NCI-H1436 (cell line): Measurements from ENCODE around the gene ANKS1B.
"Not testable (repeated sequence)": the region's sequence is repeated elsewhere in the genome, so short reads cannot be mapped to it uniquely, and the experiment has no call there.

Source experiments
- DNase-seq: peaks from one replicate; lab custom pipeline; 2025; lab: John Stamatoyannopoulos, UW

Gene ANKS1B

DNA sequence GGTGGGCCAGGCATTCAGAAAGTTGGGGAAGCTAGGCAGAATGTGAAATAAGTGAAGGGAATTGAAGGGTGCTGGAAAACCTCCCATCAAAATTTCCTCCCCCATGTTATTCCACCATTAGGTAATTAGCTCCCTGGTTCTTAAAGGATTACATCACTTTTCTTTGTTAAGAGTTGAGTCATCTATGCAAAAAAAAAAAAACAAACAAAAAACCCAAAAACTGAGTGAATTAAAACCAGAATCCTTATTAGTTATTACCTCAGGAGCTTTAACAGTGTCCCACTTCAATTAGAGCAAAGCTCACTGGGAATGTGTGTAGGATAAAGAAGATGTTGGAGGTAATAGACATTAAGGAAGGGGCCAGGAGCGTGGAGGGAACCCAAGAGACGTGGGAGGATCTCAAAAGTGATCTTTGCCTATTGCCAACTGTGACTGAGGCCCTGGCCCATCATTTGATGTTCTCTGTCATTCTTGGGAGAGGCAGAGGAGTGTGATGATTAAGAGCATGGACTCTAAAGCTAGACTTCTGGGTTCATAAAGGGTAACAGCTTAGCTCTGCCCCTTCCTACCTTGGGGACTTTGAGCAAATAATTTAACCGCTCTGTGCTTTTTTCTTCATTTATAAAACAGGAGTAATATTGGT lies 975.0 kb downstream of the ANKS1B start:
- DNase-seq, result no peak

DNA sequence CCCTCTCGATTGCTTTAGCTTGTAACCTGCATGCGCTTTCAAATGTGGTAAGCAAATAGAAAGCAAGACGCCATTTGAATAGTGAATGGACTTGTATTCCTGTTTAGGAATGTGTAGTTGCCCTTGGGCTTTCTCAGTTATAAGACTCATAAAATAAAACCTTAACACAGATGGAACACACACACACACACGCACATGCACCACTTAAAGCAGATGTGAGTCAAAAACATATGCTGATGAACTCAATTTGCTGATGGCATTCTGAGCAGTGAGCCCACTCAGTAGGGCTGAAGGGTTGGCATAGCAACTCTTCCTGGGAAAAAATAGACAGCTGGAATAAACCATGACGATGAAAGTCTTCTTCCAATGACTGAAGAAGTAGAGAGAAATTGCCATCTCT lies 979.1 kb downstream of the ANKS1B start:
- no peak for DNase-seq

DNA sequence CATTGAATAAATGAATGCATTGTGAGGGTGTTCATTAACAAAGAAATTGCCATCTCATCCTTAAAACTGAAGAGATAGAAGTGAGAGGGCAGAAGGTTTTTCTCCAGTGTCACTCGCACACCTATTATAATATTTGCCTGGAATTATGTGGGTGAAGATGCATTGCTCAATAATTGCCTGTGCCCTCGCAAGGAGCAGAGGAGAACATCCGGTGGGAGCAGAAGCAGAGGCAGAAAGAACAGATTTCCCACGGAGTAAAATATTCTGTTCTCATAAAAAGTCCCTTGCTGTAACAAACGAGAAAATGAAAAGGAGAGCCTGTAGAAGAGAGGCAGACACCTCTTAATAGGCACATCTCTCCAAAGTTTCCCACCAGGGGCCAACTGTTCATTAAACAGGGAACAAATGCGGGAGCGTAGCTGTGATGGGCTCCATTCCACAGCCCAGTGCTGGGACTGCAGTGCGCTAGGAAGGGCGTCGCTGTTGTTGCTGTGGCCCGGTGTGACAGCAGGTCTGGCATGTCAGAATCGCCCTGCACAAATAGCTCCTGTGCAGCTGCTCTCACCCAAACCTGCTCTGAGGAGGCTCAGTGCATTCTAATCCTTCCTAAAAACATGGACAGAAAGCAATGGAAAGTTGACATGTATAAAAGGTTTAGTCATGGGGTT lies 979.8 kb downstream of the ANKS1B start:
- no peak for DNase-seq

DNA sequence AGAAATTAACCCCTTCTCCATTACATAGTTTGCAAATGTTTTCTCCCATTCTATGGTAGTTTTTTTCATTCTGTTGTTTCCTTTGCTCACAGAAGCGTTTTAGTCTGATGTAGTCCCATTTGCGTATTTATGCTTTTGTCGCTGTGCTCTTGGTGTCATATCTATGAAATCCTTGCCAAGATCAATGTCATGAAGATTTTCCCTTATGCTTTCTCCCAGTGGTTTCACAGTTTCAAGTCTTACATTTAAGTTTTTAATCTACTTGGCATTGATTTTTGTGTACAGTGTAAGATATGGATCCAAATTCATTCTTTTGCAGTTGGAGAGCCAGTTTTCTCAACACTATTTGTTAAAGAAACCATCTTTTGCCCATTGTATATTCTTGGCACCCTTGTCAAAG lies 982.0 kb downstream of the ANKS1B start:
- no peak for DNase-seq

DNA sequence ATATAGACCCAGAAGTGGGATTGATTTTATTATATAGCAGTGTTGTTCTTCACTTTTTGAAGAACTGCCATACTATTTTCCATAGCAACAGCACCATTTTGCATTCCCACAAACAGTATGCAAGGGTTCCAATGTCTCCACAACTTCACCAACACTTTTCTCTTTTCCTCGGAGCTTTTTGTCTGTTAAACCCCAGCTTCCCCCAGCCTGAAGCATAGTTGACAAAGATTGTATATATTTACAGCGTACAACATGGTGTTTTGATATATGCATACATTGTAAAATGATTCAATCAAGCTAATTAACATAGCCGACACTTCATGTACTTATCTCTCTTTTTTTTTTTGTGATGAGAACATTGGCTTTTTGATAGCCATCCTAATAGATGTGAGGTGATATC lies 982.6 kb downstream of the ANKS1B start:
- no peak for DNase-seq

DNA sequence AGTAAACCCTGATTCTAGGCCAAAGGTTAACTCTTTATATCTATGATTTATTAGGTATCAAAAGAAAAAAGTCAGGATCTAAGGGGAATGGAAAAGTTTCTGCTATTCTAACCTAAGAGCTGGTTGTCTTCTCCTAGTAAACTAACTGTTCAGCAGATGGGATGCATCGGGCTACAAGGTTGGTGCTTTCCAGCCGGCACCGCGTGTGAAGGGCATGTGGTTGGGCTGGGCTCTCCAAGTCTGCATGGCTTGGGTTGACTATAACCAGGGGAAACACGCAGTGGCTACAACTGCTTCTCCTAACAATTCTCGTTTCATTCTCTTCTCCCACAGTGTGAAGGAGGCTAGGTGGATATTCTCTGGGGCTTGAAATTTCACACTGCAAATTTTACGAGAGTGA lies 985.2 kb downstream of the ANKS1B start:
- no peak for DNase-seq

DNA sequence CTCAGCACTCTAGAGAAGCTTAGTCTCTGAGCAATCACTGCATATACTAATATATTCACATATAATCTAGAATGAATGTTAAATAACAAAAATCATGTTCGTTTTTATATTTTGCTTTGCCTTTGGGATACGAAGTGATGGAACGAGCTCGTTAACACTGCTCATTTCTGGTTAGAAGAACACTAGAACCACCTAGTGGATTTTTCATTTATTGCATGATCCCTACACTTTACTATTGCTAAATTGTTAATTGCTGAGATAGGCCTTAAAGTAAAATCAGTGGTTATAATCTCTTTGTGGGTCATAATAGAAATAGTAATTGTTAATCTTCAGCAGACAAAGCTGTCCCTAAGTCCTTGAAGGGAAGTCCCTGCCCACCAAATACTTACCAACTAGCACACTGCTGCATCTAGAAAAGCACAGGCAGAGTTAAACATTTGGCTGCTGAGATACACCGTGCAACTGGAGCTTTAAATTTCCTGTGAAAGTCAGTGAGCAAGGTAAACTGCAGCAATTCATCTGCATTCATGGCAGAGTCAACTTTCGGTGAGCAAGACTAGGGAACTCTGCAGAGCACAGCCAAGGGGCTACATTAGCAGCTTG lies 985.9 kb downstream of the ANKS1B start:
- DNase-seq, result peak; percentile 57

DNA sequence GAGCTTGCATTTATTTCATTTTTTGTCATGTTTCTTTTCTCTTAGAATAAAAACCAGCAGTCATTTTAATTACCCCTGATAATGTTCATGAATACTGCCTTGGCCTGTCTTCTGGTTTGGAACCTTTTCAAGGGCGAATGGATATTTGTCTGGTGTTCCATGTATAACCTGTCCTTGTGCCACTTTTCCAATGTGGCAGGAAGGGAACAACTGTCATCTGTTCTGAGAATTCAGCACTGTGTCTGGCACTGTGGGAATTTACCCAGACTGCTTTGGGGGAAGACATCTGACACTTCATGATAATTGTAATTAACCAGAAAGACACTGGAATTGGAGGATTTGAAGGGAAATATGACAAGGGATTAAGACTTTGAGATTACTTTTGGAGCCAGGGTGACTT lies 986.8 kb downstream of the ANKS1B start:
- DNase-seq, result no peak

DNA sequence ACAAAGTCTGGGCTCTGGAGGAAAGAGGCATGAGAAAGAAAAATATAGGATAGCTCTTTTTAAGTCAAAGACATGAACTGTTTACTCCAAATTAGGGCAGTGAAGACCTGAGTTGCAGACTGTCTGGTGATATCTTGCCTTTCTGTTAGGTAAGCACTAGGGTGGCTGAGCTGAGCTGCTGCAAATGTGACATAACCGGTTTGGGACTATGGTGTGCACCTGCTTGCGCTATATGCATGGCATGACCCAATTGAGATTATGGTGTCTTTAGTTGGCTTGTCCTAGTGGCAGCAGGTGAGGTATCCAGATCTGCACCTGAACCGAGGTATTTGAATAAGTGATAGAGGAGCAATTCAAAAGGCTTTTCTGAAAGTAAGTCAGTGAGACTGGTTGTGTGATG lies 994.1 kb downstream of the ANKS1B start:
- no peak for DNase-seq

DNA sequence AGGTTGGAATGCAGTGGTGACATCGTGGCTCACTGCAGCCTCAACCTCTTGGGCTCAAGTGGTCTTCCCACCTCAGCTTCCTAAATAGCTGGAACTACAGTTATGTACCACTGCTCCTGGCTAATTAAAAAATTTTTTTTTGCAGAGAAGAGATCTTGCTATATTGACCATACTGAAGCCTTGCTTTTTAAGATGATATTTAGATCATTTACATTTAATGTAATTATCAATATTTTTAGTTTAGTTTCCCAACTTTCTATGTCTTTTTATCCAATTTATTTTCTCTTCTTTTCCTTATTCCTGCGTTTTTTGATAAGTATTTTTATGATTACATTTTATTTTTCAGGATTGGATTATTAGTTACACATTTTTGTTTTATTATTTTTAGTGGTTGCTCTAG lies 999.6 kb downstream of the ANKS1B start:
- no peak for DNase-seq

DNA sequence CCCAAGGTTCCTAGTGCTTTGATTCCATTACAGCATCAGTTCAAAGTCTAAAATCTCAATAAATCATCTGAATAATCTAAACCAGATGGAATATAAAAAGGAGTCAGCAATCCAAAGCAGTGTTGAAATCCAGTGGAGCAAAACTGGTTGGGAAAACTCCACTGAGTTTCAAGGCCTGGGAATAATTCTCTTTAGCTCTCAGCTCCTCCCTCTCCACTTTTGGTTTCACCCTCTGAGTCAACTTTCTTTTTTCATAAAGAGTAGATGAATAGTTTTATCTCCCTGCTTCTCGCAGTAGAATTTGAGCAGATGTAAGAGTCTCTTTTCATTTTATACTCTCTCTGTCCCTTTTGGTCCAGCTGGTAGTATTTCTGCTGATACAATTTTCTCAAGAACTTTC lies 1001.1 kb downstream of the ANKS1B start:
- DNase-seq, result no peak

DNA sequence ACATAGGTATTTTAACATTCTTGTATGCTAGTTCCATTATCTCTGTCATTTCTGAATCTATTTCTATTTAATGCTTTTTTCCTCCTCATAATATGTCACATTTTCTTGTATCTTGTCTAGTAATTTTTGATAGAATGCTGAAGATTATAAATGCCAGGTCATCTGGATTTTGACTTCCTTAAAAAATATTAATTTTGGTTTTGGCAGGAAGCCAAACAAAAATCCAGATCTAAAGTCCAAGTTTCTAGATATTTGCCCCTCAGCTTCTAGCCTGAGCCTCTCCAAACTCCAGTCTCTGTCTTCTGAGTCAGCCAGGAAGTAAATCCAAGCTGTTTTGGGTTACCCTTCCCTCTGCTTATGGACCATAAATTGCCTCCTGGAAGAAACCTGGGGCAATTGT lies 1004.2 kb downstream of the ANKS1B start:
- no peak for DNase-seq

DNA sequence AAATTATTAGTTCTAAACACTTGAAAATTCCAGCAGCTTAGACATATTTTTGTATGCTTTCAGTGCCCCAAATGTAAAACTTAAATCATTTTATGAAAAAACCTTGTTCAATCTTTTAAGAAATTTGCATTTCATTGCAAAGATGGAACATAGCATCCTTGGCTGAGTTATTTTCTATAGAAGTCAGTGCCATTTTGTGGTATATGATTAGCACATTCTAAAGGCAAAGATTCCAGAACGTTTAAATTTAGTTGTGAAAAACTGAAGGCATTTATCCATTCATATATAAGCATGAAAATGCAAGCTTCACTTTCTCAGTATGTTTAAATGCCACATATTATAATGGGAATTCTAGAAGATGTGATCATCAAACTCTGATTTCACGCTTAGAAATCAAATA lies 1007.5 kb downstream of the ANKS1B start:
- no peak for DNase-seq

DNA sequence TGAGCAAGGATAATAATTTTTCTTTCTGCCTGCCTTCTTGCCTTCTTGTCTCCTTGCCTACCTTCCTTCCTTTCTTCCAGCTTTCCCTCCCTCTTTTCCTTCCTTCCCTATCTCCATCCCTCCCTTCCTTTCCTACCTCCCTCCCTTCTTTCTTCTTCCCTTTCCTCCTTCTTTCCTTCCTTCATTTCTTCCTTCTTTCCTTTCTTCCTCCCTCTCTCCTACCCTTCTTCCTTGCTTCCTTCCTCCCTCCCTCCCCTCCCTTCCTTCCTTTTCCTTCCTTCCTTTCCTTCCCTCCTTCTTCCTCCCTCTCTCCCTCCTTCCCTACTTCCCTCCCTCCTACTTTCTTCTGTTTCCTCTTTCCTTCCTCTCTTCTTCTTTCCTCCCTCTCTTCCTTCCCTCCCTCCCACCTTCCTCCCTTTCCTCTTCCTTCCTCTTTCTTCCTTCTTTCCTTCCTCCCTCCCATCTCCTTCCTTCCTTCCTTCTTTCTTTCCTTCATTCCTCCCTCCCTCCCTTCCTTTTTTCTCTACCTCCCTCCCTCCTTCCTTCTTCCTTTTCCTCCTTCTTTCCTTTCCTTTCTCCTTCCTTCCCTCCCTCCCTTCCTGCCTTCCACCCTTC lies 1009.9 kb downstream of the ANKS1B start:
- no peak for DNase-seq

DNA sequence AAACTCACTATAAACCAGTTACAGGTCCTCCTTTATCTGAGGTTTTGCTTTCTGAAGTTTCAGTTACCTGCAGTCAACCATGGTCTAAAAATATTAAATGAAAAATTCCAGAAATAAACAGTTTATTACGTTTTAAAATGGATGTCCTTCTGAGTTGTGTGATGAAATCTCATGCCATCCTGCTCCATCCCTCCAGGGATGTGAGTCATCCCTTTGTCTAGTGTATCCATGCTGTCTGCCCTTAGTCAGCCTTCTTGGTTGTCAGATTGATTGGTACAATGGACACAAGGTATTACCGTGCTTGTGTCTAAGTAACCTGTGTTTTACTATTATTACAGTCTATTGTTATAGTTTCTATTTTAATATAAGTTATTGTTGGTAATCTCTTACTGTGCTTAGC lies 1011.3 kb downstream of the ANKS1B start:
- no peak for DNase-seq

DNA sequence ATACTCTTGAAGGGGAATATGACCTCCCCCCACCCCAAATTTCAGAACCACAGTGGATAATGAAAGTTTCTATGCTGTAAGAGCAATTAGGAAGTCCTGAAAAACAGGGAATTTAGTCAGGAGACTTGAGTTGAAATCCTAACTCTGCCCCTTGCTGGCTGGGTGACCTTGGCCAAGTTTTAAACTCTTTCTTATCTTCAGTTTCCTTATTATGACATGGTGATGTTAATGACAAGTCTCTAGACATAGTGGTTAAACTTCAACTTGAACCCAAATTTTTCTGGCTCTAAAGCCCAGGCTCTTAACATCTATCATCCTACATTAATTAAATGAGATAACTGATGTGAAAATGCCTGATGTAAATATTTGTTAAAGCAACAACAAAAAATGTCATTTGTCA lies 1013.8 kb downstream of the ANKS1B start:
- DNase-seq, result no peak

DNA sequence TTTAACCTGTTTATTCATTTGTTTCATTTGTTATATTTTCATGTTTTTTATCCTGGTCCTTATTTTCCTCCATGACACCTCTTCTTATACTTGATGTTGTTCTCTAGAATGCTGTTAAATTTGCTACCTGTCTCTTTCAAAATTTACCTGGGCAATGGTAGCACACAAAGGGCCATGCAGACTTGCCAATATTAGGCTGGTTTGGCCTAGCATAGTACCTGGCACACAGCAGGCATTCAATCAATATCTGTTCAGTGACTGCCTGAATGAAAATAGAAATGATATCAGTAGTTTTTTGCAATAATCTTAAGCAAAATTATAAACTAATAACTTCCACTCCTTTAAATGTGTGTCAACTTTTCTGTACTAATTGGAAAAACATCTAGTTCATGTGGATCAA lies 1014.5 kb downstream of the ANKS1B start:
- no peak for DNase-seq

DNA sequence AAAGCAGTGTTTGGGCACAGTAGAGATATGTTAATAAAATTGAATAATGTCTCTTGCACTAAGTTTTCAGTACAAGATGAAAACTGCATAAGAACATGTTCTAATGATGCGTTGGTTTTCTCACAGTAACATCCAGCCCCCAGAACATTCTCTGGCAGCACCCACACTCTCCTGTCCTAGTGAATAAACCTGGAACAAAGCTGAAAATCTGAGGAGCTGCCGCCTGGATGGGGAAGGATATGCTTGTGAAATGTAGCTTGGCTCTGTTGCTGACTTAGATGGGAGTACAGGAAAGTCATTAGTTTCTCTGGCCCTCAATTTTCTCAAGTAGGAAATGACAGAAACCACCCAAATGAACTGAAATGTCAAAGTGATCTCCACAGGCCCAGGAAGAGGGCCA lies 1015.8 kb downstream of the ANKS1B start:
- DNase-seq, result no peak

DNA sequence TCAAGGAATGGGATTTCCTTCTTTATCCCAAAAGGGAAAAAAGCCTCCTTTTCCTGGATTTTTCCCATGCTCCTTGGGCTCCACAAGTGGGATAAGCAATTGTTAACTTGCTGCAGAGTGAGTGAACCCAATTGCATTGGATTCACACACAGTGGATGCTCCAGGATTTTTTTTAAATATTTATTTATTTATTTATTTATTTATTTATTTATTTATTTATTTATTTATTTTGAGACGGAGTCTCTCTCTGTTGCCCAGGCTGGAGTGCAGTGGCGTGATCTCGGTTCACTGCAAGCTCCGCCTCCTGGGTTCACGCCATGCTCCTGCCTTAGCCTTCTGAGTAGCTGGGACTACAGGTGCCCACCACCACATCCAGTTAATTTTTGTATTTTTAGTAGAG lies 1027.6 kb downstream of the ANKS1B start:
- not testable (repeated sequence) for DNase-seq

DNA sequence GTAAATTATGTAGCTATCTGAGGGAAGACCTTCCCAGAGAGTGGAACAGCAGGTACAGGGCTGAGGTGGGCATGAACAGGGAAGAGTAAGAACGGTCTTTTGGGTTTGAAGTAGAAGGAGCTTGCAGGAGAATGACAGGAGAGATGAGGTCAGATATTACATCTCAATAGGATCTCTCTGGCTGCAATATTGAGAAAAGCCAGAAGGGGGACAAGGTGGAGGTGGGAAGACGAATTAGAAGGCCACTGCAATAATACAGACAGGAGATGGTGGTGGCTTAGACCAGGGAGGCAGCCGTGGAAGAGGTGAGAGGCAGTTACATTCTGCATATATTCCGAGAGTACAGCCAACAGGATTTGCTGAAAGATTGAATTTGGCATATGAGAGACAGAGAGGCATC lies 1029.5 kb downstream of the ANKS1B start:
- DNase-seq, result peak; percentile 26

DNA sequence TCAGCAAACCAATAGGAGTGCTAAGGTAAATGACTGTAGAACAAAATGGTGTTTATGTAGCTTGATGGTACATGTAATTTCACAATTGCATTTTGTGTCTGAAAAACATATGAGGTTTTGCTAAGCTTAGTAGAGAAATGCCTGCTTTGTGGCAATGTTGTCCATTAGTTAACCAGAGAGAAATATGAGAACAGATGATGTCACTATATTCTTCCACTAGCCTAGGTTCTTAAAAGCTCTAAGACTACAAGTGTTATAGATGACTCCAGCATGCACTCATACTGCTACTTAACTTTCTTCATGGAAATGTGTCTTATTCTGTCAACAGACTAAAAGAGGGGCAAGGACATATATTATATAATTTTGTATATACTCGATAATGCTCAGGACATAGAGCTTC lies 1030.2 kb downstream of the ANKS1B start:
- no peak for DNase-seq

DNA sequence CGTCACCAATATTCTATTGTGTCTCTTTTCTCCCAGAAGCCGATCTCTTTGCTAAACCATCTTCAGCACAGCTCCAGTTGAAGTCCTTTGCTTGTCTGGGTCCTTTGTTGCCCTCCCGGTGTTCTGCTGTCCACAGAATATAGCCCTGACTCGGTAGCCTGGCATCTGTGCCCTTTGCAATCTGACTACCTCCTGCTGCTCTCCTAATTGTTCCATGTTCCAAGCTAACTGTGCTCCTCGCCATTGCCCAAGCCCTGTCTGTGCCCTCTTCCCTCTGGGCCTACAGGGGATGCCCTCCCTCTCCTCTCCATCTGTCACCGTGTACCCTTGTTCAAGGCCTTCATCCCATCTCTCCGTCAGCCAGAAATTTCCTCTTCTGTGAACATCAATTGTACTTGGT lies 1033.3 kb downstream of the ANKS1B start:
- DNase-seq, result no peak

DNA sequence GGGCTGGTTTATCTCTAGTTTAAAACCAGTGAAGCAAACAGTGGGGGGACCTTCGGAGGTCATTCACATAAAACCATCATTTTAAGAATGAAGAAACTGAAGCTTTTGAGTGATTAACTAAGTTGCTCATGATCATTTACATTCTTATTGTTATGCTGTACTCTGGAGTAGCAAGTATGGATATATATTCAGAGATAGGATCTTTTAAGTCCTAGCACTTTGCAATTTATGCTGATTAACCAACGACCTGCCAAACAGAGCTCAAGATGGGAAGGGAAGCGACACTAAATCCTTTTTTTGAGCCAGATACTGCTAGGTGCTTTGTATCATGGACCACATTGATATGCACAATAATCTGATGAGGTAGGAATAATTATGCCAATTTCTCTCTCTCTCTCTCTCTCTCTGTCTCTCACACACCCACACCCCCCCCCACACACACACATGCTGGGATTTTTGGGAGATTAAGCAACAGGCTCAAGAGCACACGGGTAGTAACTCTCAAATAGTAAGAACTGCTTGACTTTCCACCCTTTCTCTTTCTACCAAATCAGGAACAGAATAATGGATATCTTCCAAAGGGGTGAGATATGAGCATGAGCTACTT lies 1036.3 kb downstream of the ANKS1B start:
- DNase-seq, result no peak
